Measurements from ENCODE around the gene SYNE1.

DNA sequence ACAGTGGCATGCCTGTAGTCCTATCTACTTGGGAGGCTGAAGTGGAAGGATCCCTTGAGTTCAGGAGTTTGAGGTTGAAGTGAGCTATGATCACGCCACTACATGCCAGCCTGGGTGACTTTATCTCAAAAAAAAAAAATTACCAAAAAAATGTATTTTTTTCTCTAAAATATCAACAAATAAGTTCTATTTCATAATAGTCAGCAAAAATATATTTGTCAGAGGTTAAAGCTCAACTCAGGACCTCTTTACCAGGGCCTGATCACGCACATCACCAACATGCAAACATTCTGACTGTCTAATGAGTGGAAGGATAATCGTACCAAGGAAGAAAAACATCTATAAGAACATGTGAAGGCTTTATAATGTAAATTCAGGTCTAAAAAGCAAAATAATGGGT is 387.0 kb downstream of the SYNE1 start:
- TF ChIP-seq GATA2 (IDR thresholded peaks at IDR 0.05; ENCODE audit: low read depth, low read length) (no peak), GATA3 (IDR thresholded peaks at IDR 0.05; ENCODE audit: low read depth, low read length) (no peak)

All from SH-SY5Y (cell line).